Spleen (tissue), 7 donors: ENCODE measurements around the gene ARL17B.
"Not testable (repeated sequence)": the region's sequence is repeated elsewhere in the genome, so short reads cannot be mapped to it uniquely, and the experiment has no call there.

ENCODE experiments used
- CTCF ChIP-seq, 11 experiments: fragments of 200-600 bp in 7 of 11; fragments of 450-650 bp in 4 of 11; sonication (generic) in 4 of 11; IDR thresholded peaks in 8 of 11; conservative IDR thresholded peaks in 3 of 11; 1 replicate in 7 of 11; 2 replicates in 4 of 11; pipeline versions ENCODE4 v1.4.0 to v1.8.0; 2016 to 2021; ENCODE audit warnings: antibody characterized with exemption in 11 of 11, inconsistent platforms in 4 of 11, mild to moderate bottlenecking in 1 of 11
- POLR2A ChIP-seq, 3 donors: fragments of 450-650 bp; IDR thresholded peaks; one replicate each; pipeline ENCODE4 v1.5.1; 2017; ENCODE audit warnings: antibody characterized with exemption in 3 of 3, mild to moderate bottlenecking in 1 of 3
- POLR2AphosphoS5 ChIP-seq, 3 donors: sonication (generic); formaldehyde crosslinking; IDR thresholded peaks; one replicate each; pipeline ENCODE4 v1.5.1; 2017; ENCODE audit warnings: antibody characterized with exemption in 3 of 3
- donor health status: DM: no; HTN: no; CAD: no; lungs with moderate emphysema.
- donor health status: DM: no; HTN: no; CAD: no.
- donor health status: DM: no; HTN: no; CAD: no.

DNA sequence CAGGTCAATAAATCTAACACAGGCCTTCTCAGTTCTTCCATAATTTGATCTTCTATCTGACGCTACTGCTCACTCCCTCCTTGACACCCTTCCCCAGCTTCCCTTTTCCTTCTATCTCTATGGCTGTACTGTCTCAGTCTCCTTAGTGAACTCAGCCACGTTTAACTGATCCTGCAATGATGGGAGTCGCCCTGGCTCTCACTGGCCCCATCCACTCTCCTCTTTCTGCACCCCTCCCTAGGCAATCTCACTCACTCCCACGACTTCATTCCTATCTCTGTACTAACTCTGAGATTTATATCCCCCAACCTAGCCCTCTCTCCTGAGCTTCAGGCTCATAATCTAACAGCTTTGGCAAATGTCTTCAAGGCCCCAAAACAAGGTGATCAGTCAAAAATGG, 7.7 kb downstream of the ARL17B start:
- TF ChIP-seq CTCF (IDR thresholded peaks at IDR 0.05 in 8 of 11, conservative IDR thresholded peaks at IDR 0.05 in 3 of 11); POLR2A (IDR thresholded peaks at IDR 0.05); POLR2AphosphoS5 (IDR thresholded peaks at IDR 0.05): not testable (repeated sequence)
